Inflammatory macrophage (primary cell): ENCODE results near the gene BSN.
A peak's percentile ranks its signal among the peaks of the same experiment; 100 is the strongest.

Source experiments
- DNase-seq, 2 donors: peaks; one replicate each; pipeline ENCODE4 v3.0.0-alpha.2; 2020 to 2022

Gene BSN

DNA sequence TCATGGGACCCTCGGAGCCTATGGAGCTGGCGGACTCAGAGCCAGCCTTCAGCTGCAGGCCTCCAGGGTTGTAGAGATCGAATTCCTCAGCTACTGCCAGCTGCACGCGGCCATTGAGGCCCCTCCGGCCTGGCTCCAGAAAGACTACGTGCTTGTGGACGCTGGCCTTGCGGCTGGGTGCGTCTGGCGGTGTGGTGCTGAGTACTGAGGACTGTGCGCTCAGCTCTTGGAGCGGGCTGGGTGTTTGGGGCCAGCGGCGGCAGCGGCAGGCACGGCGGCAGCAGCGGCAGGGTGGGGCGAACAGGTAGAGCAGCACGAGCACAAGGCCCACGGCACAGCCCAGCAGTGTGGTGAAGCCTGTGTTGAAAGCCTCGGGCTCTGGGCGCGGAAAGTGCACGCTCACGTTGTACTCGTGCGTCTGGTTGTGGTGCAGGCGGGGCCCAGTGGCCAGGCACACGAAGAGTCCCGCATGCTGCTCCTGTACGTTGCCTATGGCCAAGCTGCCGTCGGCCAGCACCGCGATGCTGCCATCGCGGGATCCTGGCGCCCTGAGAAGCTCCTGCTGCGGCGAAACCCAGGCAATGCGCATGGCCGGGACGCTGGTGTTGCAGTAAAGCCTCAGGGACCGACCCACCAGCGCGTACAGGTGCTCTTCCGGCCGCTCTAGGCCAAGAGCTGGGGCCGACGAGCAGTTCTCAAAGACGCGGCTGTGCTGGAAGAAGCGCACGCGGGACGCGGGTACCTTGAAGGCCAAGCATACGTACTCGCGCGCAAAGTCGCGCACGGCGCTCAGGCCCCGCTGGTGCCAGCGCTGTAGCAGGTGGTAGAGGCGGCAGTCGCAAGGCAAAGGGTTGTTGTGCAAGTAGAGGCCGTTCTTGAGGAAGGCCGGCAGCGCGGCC is 163.9 kb downstream of the BSN start:
- DNase-seq, result no peak

DNA sequence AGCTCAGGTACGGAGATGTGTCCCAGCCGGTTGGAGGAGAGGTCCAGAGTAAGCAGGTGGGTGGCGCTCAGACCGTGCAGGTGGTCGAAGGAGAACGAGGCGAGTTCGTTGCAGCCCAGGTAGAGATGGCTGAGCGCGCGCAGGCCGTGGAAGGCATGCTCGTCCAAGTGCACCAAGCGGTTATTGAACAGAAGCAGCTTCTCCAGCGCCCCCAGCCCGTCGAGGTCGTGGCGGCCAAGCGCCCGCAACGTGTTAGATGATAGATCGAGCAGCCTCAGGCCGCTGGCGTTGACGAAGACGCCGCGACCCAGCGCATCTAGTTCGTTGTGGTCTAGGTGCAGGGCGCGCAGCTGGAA is 164.6 kb downstream of the BSN start:
- DNase-seq, result no peak

DNA sequence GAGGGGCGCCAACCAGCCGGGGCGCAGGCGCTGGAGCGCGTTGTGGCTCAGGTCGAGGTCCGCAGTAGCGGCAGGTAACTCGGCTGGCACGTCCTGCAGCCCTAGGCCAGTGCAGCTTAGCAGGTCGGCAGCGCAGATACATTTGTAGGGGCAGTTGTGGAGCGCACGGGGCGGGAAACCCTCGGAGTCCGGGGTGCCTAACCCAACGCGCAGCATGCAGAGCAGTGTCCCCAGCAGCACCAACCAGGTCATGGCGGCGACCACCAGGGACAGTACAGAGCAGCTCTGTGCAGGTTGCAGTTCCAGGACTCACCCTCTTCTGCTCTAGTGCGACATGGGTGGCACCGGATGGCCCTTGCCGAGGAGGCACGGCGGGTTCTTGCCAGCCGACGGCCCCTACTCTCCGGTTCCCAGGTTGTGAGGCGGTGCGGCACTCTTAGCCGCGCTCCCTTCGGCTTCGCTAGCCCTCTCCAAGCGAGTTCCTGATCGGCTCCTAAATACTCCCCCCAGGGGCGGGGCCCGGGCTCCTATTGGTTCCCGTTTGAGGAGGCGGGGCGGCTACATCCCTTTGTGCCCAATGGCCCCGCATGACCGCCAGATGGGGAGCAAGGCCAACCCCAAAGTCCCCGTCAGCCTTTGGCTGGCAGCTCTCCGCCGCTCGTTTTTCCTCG is 165.1 kb downstream of the BSN start, which contains the start of gene AMIGO3:
Gene AMIGO3, minus strand, starts transcription at position 471 of the 671 bp plus-strand sequence. Its CDS starts 219 bp downstream, at position 252.
- DNase-seq, result peak; percentile 95 to 96
